IMR-90 (cell line): ENCODE measurements around the gene SGSH. TPM values are rescaled to one million over a fixed set of nuclear protein-coding genes. Genes with fewer than 3 reads are reported as not detected.

ENCODE experiments used
- ATAC-seq: fragments of 200-7000 bp; cut with Tn5 transposase; 2 replicates; pipeline ENCODE4 v1.9.1; 2020; ENCODE audit warnings: low read depth, mild to moderate bottlenecking, moderate library complexity
- BruUV-seq: library from RNA; stranded (reverse); fragments of 400-500 nt; replicated peaks from 2 replicates; lab custom pipeline; 2021; lab: Mats Ljungman, UMichigan
- CTCF ChIA-PET: fragments of 300-600 bp; formaldehyde crosslinking; extraction: SDS; loops from one replicate; lab custom pipeline; 2021; ENCODE audit warnings: antibody characterized with exemption; lab: Yijun Ruan, JAX
- POLR2A ChIA-PET: fragments of 300-600 bp; sonication (Branson Sonifier 250); formaldehyde crosslinking; loops from one replicate; lab custom pipeline; 2022; ENCODE audit warnings: antibody characterized with exemption; ENCODE audit not compliant: unreplicated experiment; lab: Charles Lee
- DNase-seq: peaks from one replicate; pipeline ENCODE4 v3.0.0; 2013
- H2AFZ ChIP-seq: replicated peaks from 2 replicates; pipeline ENCODE3; 2013; ENCODE audit warnings: low read length, mild to moderate bottlenecking; ENCODE audit not compliant: poor library complexity
- H2AK5ac ChIP-seq: 2 replicates; pipeline ENCODE4 v1.6.1; 2013; ENCODE audit warnings: low read depth, low read length, inconsistent platforms
- H2AK9ac ChIP-seq: replicated peaks from 2 replicates; pipeline ENCODE3; 2013; ENCODE audit warnings: mild to moderate bottlenecking, low read depth, low read length, moderate library complexity; ENCODE audit not compliant: poor library complexity
- H2BK120ac ChIP-seq: 2 replicates; pipeline ENCODE4 v1.6.1; 2013; ENCODE audit warnings: low read depth, low read length, inconsistent platforms
- H2BK15ac ChIP-seq: 3 replicates; pipeline ENCODE4 v1.6.1; 2013; ENCODE audit warnings: low read depth, low read length, inconsistent platforms
- H2BK20ac ChIP-seq: 2 replicates; pipeline ENCODE4 v1.6.1; 2013; ENCODE audit warnings: low read depth, mild to moderate bottlenecking, inconsistent platforms, low read length, moderate library complexity
- H2BK5ac ChIP-seq: 2 replicates; pipeline ENCODE4 v1.6.1; 2013; ENCODE audit warnings: mild to moderate bottlenecking, low read depth, low read length, inconsistent platforms; ENCODE audit not compliant: poor library complexity, severe bottlenecking
- H3K14ac ChIP-seq: replicated peaks from 2 replicates; pipeline ENCODE4 v1.6.1; 2013; ENCODE audit warnings: low read depth, low read length, inconsistent platforms
- H3K18ac ChIP-seq: 2 replicates; pipeline ENCODE4 v1.6.1; 2013; ENCODE audit warnings: low read depth, low read length, control low read depth
- H3K23ac ChIP-seq: 2 replicates; pipeline ENCODE4 v1.6.1; 2013; ENCODE audit warnings: low read depth, low read length, inconsistent platforms
- H3K27ac ChIP-seq: 2 replicates; pipeline ENCODE4 v1.5.1; 2013; ENCODE audit warnings: mild to moderate bottlenecking, control low read depth, low read length; ENCODE audit not compliant: insufficient read depth
- H3K27me3 ChIP-seq: 2 replicates; pipeline ENCODE4 v1.6.1; 2013; ENCODE audit warnings: low read length; ENCODE audit not compliant: control insufficient read depth, insufficient read depth
- H3K36me3 ChIP-seq: 2 replicates; pipeline ENCODE4 v1.6.1; 2013; ENCODE audit warnings: low read length, mixed read lengths; ENCODE audit not compliant: control insufficient read depth, insufficient read depth
- H3K4ac ChIP-seq: 2 replicates; pipeline ENCODE4 v1.6.1; 2013; ENCODE audit warnings: low read depth, low read length, inconsistent platforms
- H3K4me1 ChIP-seq: 2 replicates; pipeline ENCODE4 v1.6.1; 2013; ENCODE audit warnings: low read length, mixed read lengths; ENCODE audit not compliant: control insufficient read depth, insufficient read depth
- H3K4me2 ChIP-seq: 2 replicates; pipeline ENCODE4 v1.6.1; 2013; ENCODE audit warnings: low read depth, mild to moderate bottlenecking, control low read depth, low read length, moderate library complexity
- H3K4me3 ChIP-seq: 2 replicates; pipeline ENCODE4 v1.5.1; 2013; ENCODE audit warnings: low read depth, mild to moderate bottlenecking, control low read depth, low read length, moderate library complexity; ENCODE audit not compliant: insufficient read depth
- H3K56ac ChIP-seq: 2 replicates; pipeline ENCODE4 v1.6.1; 2013; ENCODE audit warnings: low read length, inconsistent platforms; ENCODE audit not compliant: insufficient read depth; ENCODE audit errors: extremely low read depth
- H3K79me1 ChIP-seq, 2 experiments: 2 replicates each; pipeline ENCODE4 v1.6.1; 2013; ENCODE audit warnings: low read length in 2 of 2, inconsistent platforms in 1 of 2, low read depth in 1 of 2
- H3K9ac ChIP-seq: 2 replicates; pipeline ENCODE4 v1.6.1; 2013; ENCODE audit warnings: low read depth, low read length, control low read depth
- H3K9me1 ChIP-seq: 2 replicates; pipeline ENCODE4 v1.6.1; 2013; ENCODE audit warnings: low read length, inconsistent platforms; ENCODE audit not compliant: insufficient read depth
- H3K9me3 ChIP-seq: 2 replicates; pipeline ENCODE4 v1.6.1; 2013; ENCODE audit warnings: low read length; ENCODE audit not compliant: control insufficient read depth, insufficient read depth
- H4K20me1 ChIP-seq: 2 replicates; pipeline ENCODE4 v1.6.1; 2013; ENCODE audit warnings: low read length, inconsistent platforms; ENCODE audit not compliant: insufficient read depth
- H4K5ac ChIP-seq: 2 replicates; pipeline ENCODE4 v1.6.1; 2013; ENCODE audit warnings: mild to moderate bottlenecking, low read depth, low read length, control low read depth
- H4K8ac ChIP-seq, 2 experiments: 2 replicates each; pipeline ENCODE4 v1.6.1; 2013; ENCODE audit warnings: low read depth in 2 of 2, low read length in 2 of 2, control low read depth in 1 of 2, inconsistent platforms in 1 of 2
- H4K91ac ChIP-seq: 2 replicates; pipeline ENCODE4 v1.6.1; 2013; ENCODE audit warnings: low read depth, low read length, inconsistent platforms; ENCODE audit not compliant: insufficient read depth
- BHLHE40 ChIP-seq: fragments of 150-350 bp; IDR thresholded peaks from 2 replicates; pipeline ENCODE4 v1.6.1; 2016; ENCODE audit warnings: mild to moderate bottlenecking, low read depth, low read length
- CEBPB ChIP-seq: IDR thresholded peaks from 2 replicates; pipeline ENCODE4 v1.6.1; 2012; ENCODE audit warnings: low read depth, low read length, improper control_type of control experiment
- CHD1 ChIP-seq: IDR thresholded peaks from 2 replicates; pipeline ENCODE4 v1.6.1; 2012; ENCODE audit warnings: low read depth, low read length, improper control_type of control experiment
- ELK1 ChIP-seq: fragments of 150-350 bp; IDR thresholded peaks from 2 replicates; pipeline ENCODE4 v1.6.1; 2016; ENCODE audit warnings: low read depth, mild to moderate bottlenecking, low read length, moderate library complexity, borderline replicate concordance
- MAFK ChIP-seq: IDR thresholded peaks from 2 replicates; pipeline ENCODE4 v1.6.1; 2012; ENCODE audit warnings: low read depth, low read length, improper control_type of control experiment
- MAZ ChIP-seq: IDR thresholded peaks from 2 replicates; pipeline ENCODE4 v1.6.1; 2012; ENCODE audit warnings: low read depth, mild to moderate bottlenecking, low read length, improper control_type of control experiment, moderate library complexity, borderline replicate concordance
- MXI1 ChIP-seq: IDR thresholded peaks from 2 replicates; pipeline ENCODE4 v1.6.1; 2012; ENCODE audit warnings: low read depth, mild to moderate bottlenecking, low read length, moderate library complexity, borderline replicate concordance
- RAD21 ChIP-seq: IDR thresholded peaks from 2 replicates; pipeline ENCODE4 v1.6.1; 2012; ENCODE audit warnings: low read length, improper control_type of control experiment
- SMC3 ChIP-seq: fragments of 150-350 bp; IDR thresholded peaks from 2 replicates; pipeline ENCODE4 v1.6.1; 2016; ENCODE audit warnings: low read depth, mild to moderate bottlenecking, antibody characterized with exemption, low read length, moderate library complexity
- USF2 ChIP-seq: fragments of 150-350 bp; IDR thresholded peaks from 2 replicates; pipeline ENCODE4 v1.6.1; 2017; ENCODE audit warnings: mild to moderate bottlenecking, antibody characterized with exemption, low read length, low read depth
- WGBS, 2 experiments: methylation state at CpG; one replicate each; pipeline versions ENCODE4 v1.1.5 to v1.1.7; 2013; ENCODE audit warnings: missing lambda C conversion rate in 2 of 2; ENCODE audit not compliant: insufficient read length in 1 of 2; ENCODE audit errors: extremely low coverage in 2 of 2; 5-methylcytosine and 5-hydroxymethylcytosine counted together
- dilution Hi-C: fragments of 300-500 bp; cut with HindIII; formaldehyde crosslinking; loops from one replicate; pipeline ENCODE4 v1.14.3; 2018; ENCODE audit warnings: low sequenced_read_pairs; ENCODE audit not compliant: unreplicated experiment
- in situ Hi-C: fragments of 300-500 bp; cut with MboI; formaldehyde crosslinking; loops from 3 replicates; pipeline ENCODE4 v1.14.3; 2019; ENCODE audit warnings: low sequenced_read_pairs, inconsistent platforms, mixed read lengths
- intact Hi-C: fragments of 100-400 bp; cut with micrococcal nuclease; formaldehyde crosslinking; loops from 2 replicates; pipeline ENCODE4 v1.10.0; 2022
- polyA plus RNA-seq, 3 experiments: library from polyadenylated mRNA; depleted of rRNA; stranded (reverse); fragments of >200 nt; gene quantifications; 2 replicates each; pipeline ENCODE4 v1.2.3, GENCODE V29; 2012; ENCODE audit warnings: low replicate concordance in 1 of 3
- total RNA-seq: library from RNA; depleted of rRNA; stranded (reverse); fragments of >200 nt; gene quantifications from 2 replicates; pipeline ENCODE4 v1.2.3, GENCODE V29; 2012
- TF ChIP-seq, protein P1 (sequence below): conservative IDR thresholded peaks from 2 replicates; pipeline ENCODE4 v1.5.1; 2012; ENCODE audit warnings: mild to moderate bottlenecking, low read depth, low read length, improper control_type of control experiment

Gene SGSH
- total and polyA plus RNA-seq, 2 of the 4 experiments (the other 2 are of a cell fraction) = 3.0 to 41.5 TPM

DNA sequence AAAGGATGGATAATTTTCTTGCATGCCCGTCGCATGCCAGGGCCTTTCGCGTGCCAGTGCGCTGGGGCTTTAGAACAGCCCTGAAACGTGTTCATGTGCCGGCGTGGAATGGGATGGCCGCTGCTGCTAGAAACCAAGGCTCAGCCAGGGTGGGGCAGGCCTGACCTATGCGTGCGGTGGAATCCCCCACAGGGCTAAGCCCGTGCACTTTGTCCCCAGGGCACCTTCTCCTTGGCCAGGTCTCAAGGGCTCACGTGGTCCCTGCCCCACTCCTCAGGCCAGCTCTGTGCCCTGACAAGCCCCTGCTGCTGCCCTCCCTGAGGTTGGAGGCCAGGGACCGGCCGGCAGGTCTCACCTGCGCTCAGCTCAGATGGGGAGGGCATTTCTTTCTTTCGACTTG, 27.4 kb upstream of the SGSH start:
- Histone ChIP-seq H2AK5ac (no peak overlapping the region), H3K14ac (no peak overlapping the region), H3K4me3 (no peak overlapping the region), H3K4ac (no peak overlapping the region), H2AK9ac (no peak overlapping the region), H2BK20ac (no peak overlapping the region), H4K91ac (no peak overlapping the region), H3K9ac (no peak overlapping the region), H3K23ac (no peak overlapping the region), H3K4me2 (no peak overlapping the region), H4K20me1 (no peaks in the 10 kb centered on the region), H3K27ac (no peak overlapping the region), H3K9me1 (0 out of 2 replicates have a peak, but pooled peaks cover 2% of the 10 kb centered on the region), H3K9me3 (no peaks in the 10 kb centered on the region), H2BK5ac (no peak overlapping the region), H4K5ac (no peak overlapping the region), H3K27me3 (no peaks in the 10 kb centered on the region), H3K79me1 (no peaks in the 10 kb centered on the region), H2BK15ac (no peak overlapping the region), H2BK120ac (no peak overlapping the region), H3K56ac (no peak overlapping the region), H4K8ac (no peak overlapping the region), H3K18ac (no peak overlapping the region), H3K4me1 (no peaks in the 10 kb centered on the region), H3K36me3 (peaks cover 53% of the 10 kb centered on the region), H2AFZ (no peak overlapping the region)
- no peak for ATAC-seq
- dilution Hi-C loops (no loop called here), in situ Hi-C loops (no loop called here), intact Hi-C loops (no loop called here)
- ChIA-PET CTCF (no interaction called here), POLR2A (no interaction called here)
- WGBS, 2 experiments = 94% methylated on average over 17 of the region's 17 CpGs; no CpG with 5 or more reads in 1 of the 2 experiments
- BruUV-seq = no TSS peak
- TF ChIP-seq CEBPB (no peak), MAFK (no peak), CHD1 (no peak), ELK1 (no peak), SMC3 (no peak), USF2 (no peak), RAD21 (no peak), BHLHE40 (no peak), MXI1 (no peak), MAZ (no peak)
- TF ChIP-seq, protein P1, sequence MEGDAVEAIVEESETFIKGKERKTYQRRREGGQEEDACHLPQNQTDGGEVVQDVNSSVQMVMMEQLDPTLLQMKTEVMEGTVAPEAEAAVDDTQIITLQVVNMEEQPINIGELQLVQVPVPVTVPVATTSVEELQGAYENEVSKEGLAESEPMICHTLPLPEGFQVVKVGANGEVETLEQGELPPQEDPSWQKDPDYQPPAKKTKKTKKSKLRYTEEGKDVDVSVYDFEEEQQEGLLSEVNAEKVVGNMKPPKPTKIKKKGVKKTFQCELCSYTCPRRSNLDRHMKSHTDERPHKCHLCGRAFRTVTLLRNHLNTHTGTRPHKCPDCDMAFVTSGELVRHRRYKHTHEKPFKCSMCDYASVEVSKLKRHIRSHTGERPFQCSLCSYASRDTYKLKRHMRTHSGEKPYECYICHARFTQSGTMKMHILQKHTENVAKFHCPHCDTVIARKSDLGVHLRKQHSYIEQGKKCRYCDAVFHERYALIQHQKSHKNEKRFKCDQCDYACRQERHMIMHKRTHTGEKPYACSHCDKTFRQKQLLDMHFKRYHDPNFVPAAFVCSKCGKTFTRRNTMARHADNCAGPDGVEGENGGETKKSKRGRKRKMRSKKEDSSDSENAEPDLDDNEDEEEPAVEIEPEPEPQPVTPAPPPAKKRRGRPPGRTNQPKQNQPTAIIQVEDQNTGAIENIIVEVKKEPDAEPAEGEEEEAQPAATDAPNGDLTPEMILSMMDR = no peak
- DNase-seq = no peak
